ENCODE data around the gene PCA3. TPM values are rescaled to one million over a fixed set of nuclear protein-coding genes. Genes with fewer than 3 reads are reported as not detected.
A peak's percentile ranks its signal among the peaks of the same experiment; 100 is the strongest.
"Not testable (repeated sequence)": the region's sequence is repeated elsewhere in the genome, so short reads cannot be mapped to it uniquely, and the experiment has no call there.

PCA3 gene
- total RNA-seq, 2 experiments from 2014 or later, result not detected

GRCh38 chr9:76734716-76735115, 29.5 kb upstream of the PCA3 start:
- DNase-seq, result no peak
- Mint-ChIP-seq H3K36me3 (ENCODE audit: low read depth) (no peaks in the 10 kb centered on the region), H3K4me1 (ENCODE audit: low read depth) (no peaks in the 10 kb centered on the region), H3K9me3 (no peaks in the 10 kb centered on the region), H3K27me3 (ENCODE audit: low read depth) (peaks cover 7% of the 10 kb centered on the region), H3K27ac (no peak overlapping the region), H3K4me3 (no peak overlapping the region)
- intact Hi-C loops (cut with micrococcal nuclease), result no loop called here
- CTCF ChIA-PET, result no interaction called here

- DNase-seq, result no peak
- H3K27me3 Mint-ChIP-seq (ENCODE audit: low read depth), result peaks cover 7% of the 10 kb centered on the region
- CTCF ChIA-PET, result interaction anchor here (0.9 kb wide), 1 partner anchor 130 kb away, joined by 3 read pairs; no protein-coding TSS in a partner anchor
- H3K9me3 Mint-ChIP-seq, result peaks cover 2% of the 10 kb centered on the region
- no peaks in the 10 kb centered on the region for H3K4me1 Mint-ChIP-seq (ENCODE audit: low read depth)
- H3K27ac Mint-ChIP-seq, result no peak overlapping the region
- H3K36me3 Mint-ChIP-seq (ENCODE audit: low read depth), result no peaks in the 10 kb centered on the region
- H3K4me3 Mint-ChIP-seq, result no peak overlapping the region
- intact Hi-C loops (cut with micrococcal nuclease), result no loop called here
These were observed 26.9 kb upstream of the PCA3 start for GRCh38 chr9:76737154-76737902.

GRCh38 chr9:76738402-76738801, 25.8 kb upstream of the PCA3 start:
- intact Hi-C loops (cut with micrococcal nuclease), result no loop called here
- DNase-seq, result no peak
- CTCF ChIA-PET, result no interaction called here
- Mint-ChIP-seq H3K4me1 (ENCODE audit: low read depth) (no peaks in the 10 kb centered on the region), H3K27me3 (ENCODE audit: low read depth) (peaks cover 9% of the 10 kb centered on the region), H3K9me3 (peaks cover 8% of the 10 kb centered on the region), H3K4me3 (no peak overlapping the region), H3K27ac (no peak overlapping the region), H3K36me3 (ENCODE audit: low read depth) (no peaks in the 10 kb centered on the region)

GRCh38 chr9:76741524-76741923, 22.7 kb upstream of the PCA3 start:
- Mint-ChIP-seq H3K9me3 (peaks cover 8% of the 10 kb centered on the region), H3K27me3 (ENCODE audit: low read depth) (peaks cover 6% of the 10 kb centered on the region), H3K36me3 (ENCODE audit: low read depth) (no peaks in the 10 kb centered on the region), H3K4me1 (ENCODE audit: low read depth) (no peaks in the 10 kb centered on the region), H3K27ac (no peak overlapping the region), H3K4me3 (no peak overlapping the region)
- DNase-seq, result no peak
- intact Hi-C loops (cut with micrococcal nuclease), result no loop called here
- CTCF ChIA-PET, result no interaction called here

- DNase-seq; H3K9me3 Mint-ChIP-seq; H3K27me3 Mint-ChIP-seq (ENCODE audit: low read depth); H3K36me3 Mint-ChIP-seq (ENCODE audit: low read depth); H3K27ac Mint-ChIP-seq; H3K4me3 Mint-ChIP-seq; intact Hi-C loops (cut with micrococcal nuclease); H3K4me1 Mint-ChIP-seq (ENCODE audit: low read depth); CTCF ChIA-PET: not testable (repeated sequence)
These were observed 21.3 kb upstream of the PCA3 start for GRCh38 chr9:76742890-76743289.

- DNase-seq, result no peak
- CTCF ChIA-PET, result interaction anchor here (0.6 kb wide), 1 partner anchor 166 kb away, joined by 3 read pairs; no protein-coding TSS in a partner anchor
- H3K4me1 Mint-ChIP-seq (ENCODE audit: low read depth), result no peaks in the 10 kb centered on the region
- intact Hi-C loops (cut with micrococcal nuclease), result no loop called here
- H3K27me3 Mint-ChIP-seq (ENCODE audit: low read depth), result peaks cover 5% of the 10 kb centered on the region
- H3K4me3 Mint-ChIP-seq, result no peak overlapping the region
- peaks cover 8% of the 10 kb centered on the region for H3K9me3 Mint-ChIP-seq
- no peak overlapping the region for H3K27ac Mint-ChIP-seq
- no peaks in the 10 kb centered on the region for H3K36me3 Mint-ChIP-seq (ENCODE audit: low read depth)
These were observed 20.3 kb upstream of the PCA3 start for GRCh38 chr9:76743931-76744330.

GRCh38 chr9:76744336-76744735, 19.9 kb upstream of the PCA3 start:
- no peak for DNase-seq
- CTCF ChIA-PET, result no interaction called here
- Mint-ChIP-seq H3K9me3 (peaks cover 8% of the 10 kb centered on the region), H3K4me3 (no peak overlapping the region), H3K27ac (no peak overlapping the region), H3K36me3 (ENCODE audit: low read depth) (no peaks in the 10 kb centered on the region), H3K27me3 (ENCODE audit: low read depth) (peaks cover 5% of the 10 kb centered on the region), H3K4me1 (ENCODE audit: low read depth) (no peaks in the 10 kb centered on the region)
- intact Hi-C loops (cut with micrococcal nuclease), result no loop called here

GRCh38 chr9:76751001-76751400, 13.2 kb upstream of the PCA3 start:
- CTCF ChIA-PET, result no interaction called here
- H3K9me3 Mint-ChIP-seq, result no peaks in the 10 kb centered on the region
- H3K4me1 Mint-ChIP-seq (ENCODE audit: low read depth), result no peaks in the 10 kb centered on the region
- no peak overlapping the region for H3K4me3 Mint-ChIP-seq
- no peaks in the 10 kb centered on the region for H3K36me3 Mint-ChIP-seq (ENCODE audit: low read depth)
- DNase-seq, result no peak
- intact Hi-C loops (cut with micrococcal nuclease), result no loop called here
- H3K27me3 Mint-ChIP-seq (ENCODE audit: low read depth), result no peaks in the 10 kb centered on the region
- no peak overlapping the region for H3K27ac Mint-ChIP-seq

GRCh38 chr9:76756268-76756640, 8.0 kb upstream of the PCA3 start:
- Mint-ChIP-seq H3K9me3 (no peaks in the 10 kb centered on the region), H3K27ac (no peak overlapping the region), H3K4me3 (no peak overlapping the region), H3K27me3 (ENCODE audit: low read depth) (no peaks in the 10 kb centered on the region), H3K36me3 (ENCODE audit: low read depth) (no peaks in the 10 kb centered on the region), H3K4me1 (ENCODE audit: low read depth) (no peaks in the 10 kb centered on the region)
- CTCF ChIA-PET, result no interaction called here
- DNase-seq, result peak; percentile 5
- intact Hi-C loops (cut with micrococcal nuclease), result no loop called here

- Mint-ChIP-seq H3K36me3 (ENCODE audit: low read depth) (no peaks in the 10 kb centered on the region), H3K9me3 (no peaks in the 10 kb centered on the region), H3K27me3 (ENCODE audit: low read depth) (no peaks in the 10 kb centered on the region), H3K27ac (no peak overlapping the region), H3K4me3 (no peak overlapping the region), H3K4me1 (ENCODE audit: low read depth) (no peaks in the 10 kb centered on the region)
- intact Hi-C loops (cut with micrococcal nuclease), result no loop called here
- CTCF ChIA-PET, result no interaction called here
- DNase-seq, result no peak
These were observed 7.1 kb upstream of the PCA3 start for GRCh38 chr9:76756941-76757673.

- Mint-ChIP-seq H3K4me1 (ENCODE audit: low read depth) (no peaks in the 10 kb centered on the region), H3K27me3 (ENCODE audit: low read depth) (no peaks in the 10 kb centered on the region), H3K36me3 (ENCODE audit: low read depth) (no peaks in the 10 kb centered on the region), H3K9me3 (no peaks in the 10 kb centered on the region), H3K4me3 (no peak overlapping the region), H3K27ac (no peak overlapping the region)
- CTCF ChIA-PET, result no interaction called here
- no peak for DNase-seq
- intact Hi-C loops (cut with micrococcal nuclease), result no loop called here
These were observed 5.8 kb upstream of the PCA3 start for GRCh38 chr9:76758476-76758875.

GRCh38 chr9:76759732-76760131, 4.5 kb upstream of the PCA3 start:
- CTCF ChIA-PET, result no interaction called here
- Mint-ChIP-seq H3K9me3 (no peaks in the 10 kb centered on the region), H3K4me3 (no peak overlapping the region), H3K27ac (no peak overlapping the region), H3K36me3 (ENCODE audit: low read depth) (no peaks in the 10 kb centered on the region), H3K4me1 (ENCODE audit: low read depth) (no peaks in the 10 kb centered on the region), H3K27me3 (ENCODE audit: low read depth) (no peaks in the 10 kb centered on the region)
- no peak for DNase-seq
- intact Hi-C loops (cut with micrococcal nuclease), result loop anchor here (5.0 kb wide), 1 partner anchor 238 kb away; no protein-coding TSS in a partner anchor

- Mint-ChIP-seq H3K4me1 (ENCODE audit: low read depth) (no peaks in the 10 kb centered on the region), H3K27me3 (ENCODE audit: low read depth) (no peaks in the 10 kb centered on the region)
- intact Hi-C loops (cut with micrococcal nuclease), result loop anchor here (5.0 kb wide), 1 partner anchor 236 kb away; no protein-coding TSS in a partner anchor
These were observed 2.8 kb upstream of the PCA3 start for GRCh38 chr9:76761448-76761847.

More at GRCh38 chr9:76761448-76761847, 2.8 kb upstream of the PCA3 start:
- no peaks in the 10 kb centered on the region for H3K36me3 Mint-ChIP-seq (ENCODE audit: low read depth)
- no peak overlapping the region for H3K4me3 Mint-ChIP-seq
- CTCF ChIA-PET, result no interaction called here
- H3K27ac Mint-ChIP-seq, result no peak overlapping the region
- no peaks in the 10 kb centered on the region for H3K9me3 Mint-ChIP-seq
- DNase-seq, result no peak

All from activated naive CD4-positive, alpha-beta T cell treated with anti-CD3 and anti-CD28 coated beads for 36 hours (primary cell).